VCaP (cell line): ENCODE results near the gene KDELR1.

Source experiments
- H3K27ac ChIP-seq: fragments of 450-650 bp; 2 replicates; pipeline ENCODE4 v1.5.1; 2017
- CTCF ChIP-seq: fragments of 450-650 bp; conservative IDR thresholded peaks from 2 replicates; pipeline ENCODE4 v1.5.1; 2017; ENCODE audit warnings: mild to moderate bottlenecking, moderate library complexity

The KDELR1 gene

GRCh38 chr19:48418317-48419064 is 27.1 kb upstream of the KDELR1 start:
- no peak for TF ChIP-seq CTCF
- H3K27ac ChIP-seq, result peak overlapping the region; percentile 13; the same call in 1 of the 2 replicates

- no peak overlapping the region; the same call in 1 of the 2 replicates for H3K27ac ChIP-seq
- TF ChIP-seq CTCF, result no peak
Observed at GRCh38 chr19:48417421-48417820, 26.1 kb upstream of the KDELR1 start.

- no peak for TF ChIP-seq CTCF
- H3K27ac ChIP-seq, result no peak overlapping the region
Observed at GRCh38 chr19:48415806-48416221, 24.5 kb upstream of the KDELR1 start.

- no peak for TF ChIP-seq CTCF
- H3K27ac ChIP-seq, result no peak overlapping the region
Observed at GRCh38 chr19:48415395-48415794, 24.0 kb upstream of the KDELR1 start.

- no peak overlapping the region for H3K27ac ChIP-seq
- TF ChIP-seq CTCF, result no peak
Observed at GRCh38 chr19:48413879-48414587, 22.7 kb upstream of the KDELR1 start.

- H3K27ac ChIP-seq, result no peak overlapping the region
Observed at GRCh38 chr19:48405850-48406249, 14.5 kb upstream of the KDELR1 start.

More at GRCh38 chr19:48405850-48406249, 14.5 kb upstream of the KDELR1 start:
- no peak for TF ChIP-seq CTCF
